ENCODE measurements around the gene RSL24D1. TPM values are rescaled to one million over a fixed set of nuclear protein-coding genes. Genes with fewer than 3 reads are reported as not detected.

The RSL24D1 gene
- total and polyA plus RNA-seq, 2 of the 4 experiments (the other 2 are of a cell fraction), result 36.5 to 36.7 TPM

DNA sequence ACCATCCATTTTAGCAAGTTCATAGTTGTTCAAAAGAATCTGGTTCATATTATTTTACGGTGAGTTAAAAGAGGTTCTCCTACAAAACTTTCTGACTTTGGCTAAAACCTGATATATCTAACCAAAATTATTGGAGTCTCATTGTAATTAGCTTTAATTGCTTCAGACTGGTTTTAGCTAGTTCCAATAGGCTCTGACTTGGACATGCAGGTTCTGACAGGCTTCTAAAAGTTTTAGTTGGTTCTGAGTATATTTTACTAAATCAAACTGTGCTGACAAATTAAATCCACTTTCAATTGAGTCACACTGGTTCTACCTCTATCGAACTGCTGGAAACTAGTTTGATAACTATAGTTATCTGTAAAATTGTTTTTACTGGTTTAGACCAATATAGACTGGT is 42.1 kb upstream of the RSL24D1 start:
- ATAC-seq (ENCODE audit: low read depth) (no peak), DNase-seq (no peak)
- Histone ChIP-seq H3K14ac (replicated peaks; ENCODE audit: low read depth, low read length) (no peak overlapping the region), H3K4me3 (ENCODE audit: insufficient read depth, low read depth, low read length) (no peak overlapping the region), H3K23ac (ENCODE audit: low read depth, low read length) (no peak overlapping the region), H3K56ac (ENCODE audit: extremely low read depth, insufficient read depth, low read length) (no peak overlapping the region), H3K18ac (ENCODE audit: low read depth, low read length) (no peak overlapping the region), H2BK20ac (ENCODE audit: low read depth, low read length) (no peak overlapping the region), H3K36me3 (ENCODE audit: control insufficient read depth, insufficient read depth, low read length) (0 out of 2 replicates have a peak, but pooled peaks cover 1% of the 10 kb centered on the region), H3K9me3 (ENCODE audit: control insufficient read depth, insufficient read depth, low read length) (no peaks in the 10 kb centered on the region), H2BK120ac (ENCODE audit: low read depth, low read length) (no peak overlapping the region), H2BK15ac (ENCODE audit: low read depth, low read length) (no peak overlapping the region), H3K9me1 (ENCODE audit: insufficient read depth, low read length) (peaks cover 3% of the 10 kb centered on the region; the same call in 1 of the 2 replicates), H2BK5ac (ENCODE audit: low read depth, low read length, poor library complexity, severe bottlenecking) (no peak overlapping the region), H3K79me1 (ENCODE audit: low read depth in 1 of 2, low read length in 2 of 2) (peaks cover 0 to 3% of the 10 kb centered on the region in 2 experiments; a peak in 2 of 4 replicates), H3K27me3 (ENCODE audit: control insufficient read depth, insufficient read depth, low read length) (no peaks in the 10 kb centered on the region), H3K9ac (ENCODE audit: low read depth, low read length) (no peak overlapping the region), H4K8ac (ENCODE audit: low read depth in 2 of 2, low read length in 2 of 2) (no peak overlapping the region), H4K91ac (ENCODE audit: insufficient read depth, low read depth, low read length) (no peak overlapping the region), H3K4me2 (ENCODE audit: low read depth, low read length) (no peak overlapping the region), H2AK9ac (replicated peaks; ENCODE audit: low read depth, low read length, poor library complexity) (no peak overlapping the region), H2AFZ (replicated peaks; ENCODE audit: low read length, poor library complexity) (no peak overlapping the region), H3K4ac (ENCODE audit: low read depth, low read length) (no peak overlapping the region), H3K27ac (ENCODE audit: insufficient read depth, low read length) (no peak overlapping the region), H4K5ac (ENCODE audit: low read depth, low read length) (no peak overlapping the region), H2AK5ac (ENCODE audit: low read depth, low read length) (no peak overlapping the region), H3K4me1 (ENCODE audit: control insufficient read depth, insufficient read depth, low read length) (no peaks in the 10 kb centered on the region), H4K20me1 (ENCODE audit: insufficient read depth, low read length) (no peaks in the 10 kb centered on the region)
- dilution Hi-C loops (cut with HindIII; ENCODE audit: low sequenced_read_pairs, unreplicated experiment), result no loop called here
- WGBS, 2 experiments (ENCODE audit: extremely low coverage in 2 of 2, insufficient read length in 1 of 2), result no CpG with 5 or more reads among the region's 2 CpGs
- no TSS peak for BruUV-seq (replicated peaks)
- intact Hi-C loops (cut with micrococcal nuclease), result no loop called here
- TF ChIP-seq, protein P1, sequence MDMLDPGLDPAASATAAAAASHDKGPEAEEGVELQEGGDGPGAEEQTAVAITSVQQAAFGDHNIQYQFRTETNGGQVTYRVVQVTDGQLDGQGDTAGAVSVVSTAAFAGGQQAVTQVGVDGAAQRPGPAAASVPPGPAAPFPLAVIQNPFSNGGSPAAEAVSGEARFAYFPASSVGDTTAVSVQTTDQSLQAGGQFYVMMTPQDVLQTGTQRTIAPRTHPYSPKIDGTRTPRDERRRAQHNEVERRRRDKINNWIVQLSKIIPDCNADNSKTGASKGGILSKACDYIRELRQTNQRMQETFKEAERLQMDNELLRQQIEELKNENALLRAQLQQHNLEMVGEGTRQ (IDR thresholded peaks at IDR 0.05; ENCODE audit: low read depth, low read length), result no peak
- TF ChIP-seq CHD1 (IDR thresholded peaks at IDR 0.05; ENCODE audit: low read depth, low read length) (no peak), FOS (IDR thresholded peaks at IDR 0.05; ENCODE audit: low read depth, low read length) (no peak), CEBPB (IDR thresholded peaks at IDR 0.05; ENCODE audit: low read depth, low read length) (no peak), BHLHE40 (IDR thresholded peaks at IDR 0.05; ENCODE audit: low read depth, low read length) (no peak), RCOR1 (IDR thresholded peaks at IDR 0.05; ENCODE audit: insufficient replicate concordance, low read length) (no peak), RAD21 (IDR thresholded peaks at IDR 0.05; ENCODE audit: low read length) (no peak), MAFK (IDR thresholded peaks at IDR 0.05; ENCODE audit: low read depth, low read length) (no peak), POLR2A (IDR thresholded peaks at IDR 0.05; ENCODE audit: low read depth, low read length) (no peak), NFE2L2 (IDR thresholded peaks at IDR 0.05; ENCODE audit: low read depth, low read length) (no peak), SMC3 (IDR thresholded peaks at IDR 0.05; ENCODE audit: low read depth, low read length) (no peak)
- TF ChIP-seq, protein P2, sequence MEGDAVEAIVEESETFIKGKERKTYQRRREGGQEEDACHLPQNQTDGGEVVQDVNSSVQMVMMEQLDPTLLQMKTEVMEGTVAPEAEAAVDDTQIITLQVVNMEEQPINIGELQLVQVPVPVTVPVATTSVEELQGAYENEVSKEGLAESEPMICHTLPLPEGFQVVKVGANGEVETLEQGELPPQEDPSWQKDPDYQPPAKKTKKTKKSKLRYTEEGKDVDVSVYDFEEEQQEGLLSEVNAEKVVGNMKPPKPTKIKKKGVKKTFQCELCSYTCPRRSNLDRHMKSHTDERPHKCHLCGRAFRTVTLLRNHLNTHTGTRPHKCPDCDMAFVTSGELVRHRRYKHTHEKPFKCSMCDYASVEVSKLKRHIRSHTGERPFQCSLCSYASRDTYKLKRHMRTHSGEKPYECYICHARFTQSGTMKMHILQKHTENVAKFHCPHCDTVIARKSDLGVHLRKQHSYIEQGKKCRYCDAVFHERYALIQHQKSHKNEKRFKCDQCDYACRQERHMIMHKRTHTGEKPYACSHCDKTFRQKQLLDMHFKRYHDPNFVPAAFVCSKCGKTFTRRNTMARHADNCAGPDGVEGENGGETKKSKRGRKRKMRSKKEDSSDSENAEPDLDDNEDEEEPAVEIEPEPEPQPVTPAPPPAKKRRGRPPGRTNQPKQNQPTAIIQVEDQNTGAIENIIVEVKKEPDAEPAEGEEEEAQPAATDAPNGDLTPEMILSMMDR (conservative IDR thresholded peaks at IDR 0.05; ENCODE audit: low read depth, low read length), result no peak
- in situ Hi-C loops (cut with MboI; ENCODE audit: low sequenced_read_pairs), result no loop called here
- POLR2A ChIA-PET (ENCODE audit: unreplicated experiment), result no interaction called here
- CTCF ChIA-PET, result no interaction called here

Data from IMR-90 (cell line).